NCI-H2227 (cell line): ENCODE measurements around the gene FUT3.

ENCODE experiments used
- DNase-seq: peaks from one replicate; lab custom pipeline; 2025; ENCODE audit not compliant: unreplicated experiment; lab: John Stamatoyannopoulos, UW

The FUT3 gene

GRCh38 chr19:5826531-5827341, 24.5 kb downstream of the FUT3 start:
- peak; percentile 71 for DNase-seq

- DNase-seq = no peak
These were observed 26.1 kb downstream of the FUT3 start for GRCh38 chr19:5825178-5825577.

GRCh38 chr19:5824751-5825150, 26.5 kb downstream of the FUT3 start:
- DNase-seq = no peak

- DNase-seq = no peak
These were observed 27.5 kb downstream of the FUT3 start for GRCh38 chr19:5823579-5824281.

GRCh38 chr19:5822181-5822844, 28.9 kb downstream of the FUT3 start:
- no peak for DNase-seq

GRCh38 chr19:5821521-5822180, 29.6 kb downstream of the FUT3 start:
- DNase-seq = no peak

- no peak for DNase-seq
These were observed 30.5 kb downstream of the FUT3 start for GRCh38 chr19:5820785-5821184.

- DNase-seq = no peak
These were observed 32.7 kb downstream of the FUT3 start for GRCh38 chr19:5818594-5818993.

GRCh38 chr19:5817218-5817617, 34.0 kb downstream of the FUT3 start:
- DNase-seq = no peak

- peak; percentile 12 for DNase-seq
These were observed 36.4 kb downstream of the FUT3 start for GRCh38 chr19:5814852-5815246.

- no peak for DNase-seq
These were observed 37.0 kb downstream of the FUT3 start for GRCh38 chr19:5814123-5814851.

- no peak for DNase-seq
These were observed 40.1 kb downstream of the FUT3 start for GRCh38 chr19:5811117-5811516.

- no peak for DNase-seq
These were observed 41.8 kb downstream of the FUT3 start for GRCh38 chr19:5809469-5809868.

GRCh38 chr19:5809053-5809452, 42.2 kb downstream of the FUT3 start:
- no peak for DNase-seq

- DNase-seq = no peak
These were observed 43.0 kb downstream of the FUT3 start for GRCh38 chr19:5808120-5808816.

GRCh38 chr19:5806905-5807304, 44.3 kb downstream of the FUT3 start:
- no peak for DNase-seq

GRCh38 chr19:5806133-5806489, 45.1 kb downstream of the FUT3 start:
- DNase-seq = no peak

- peak; percentile 84 for DNase-seq
These were observed 45.7 kb downstream of the FUT3 start for GRCh38 chr19:5805462-5806132.
